GM23338 (cell line): ENCODE data around the gene GRAMD1A.

ENCODE experiments used
- EZH2 ChIP-seq: fragments of 200-600 bp; sonication (generic); IDR thresholded peaks from one replicate; pipeline ENCODE4 v1.8.0; 2017; ENCODE audit warnings: antibody characterized with exemption, mild to moderate bottlenecking, low read depth; ENCODE audit not compliant: unreplicated experiment
- TF ChIP-seq, protein P1 (sequence below), 2 experiments: fragments of 200-600 bp in 1 of 2; sonication (generic) in 1 of 2; conservative IDR thresholded peaks; 2 replicates each; pipeline versions ENCODE4 v1.5.1 to v1.6.1; 2016 to 2017; ENCODE audit warnings: antibody characterized with exemption in 2 of 2, low read depth in 2 of 2, mild to moderate bottlenecking in 2 of 2, moderate library complexity in 1 of 2

DNA sequence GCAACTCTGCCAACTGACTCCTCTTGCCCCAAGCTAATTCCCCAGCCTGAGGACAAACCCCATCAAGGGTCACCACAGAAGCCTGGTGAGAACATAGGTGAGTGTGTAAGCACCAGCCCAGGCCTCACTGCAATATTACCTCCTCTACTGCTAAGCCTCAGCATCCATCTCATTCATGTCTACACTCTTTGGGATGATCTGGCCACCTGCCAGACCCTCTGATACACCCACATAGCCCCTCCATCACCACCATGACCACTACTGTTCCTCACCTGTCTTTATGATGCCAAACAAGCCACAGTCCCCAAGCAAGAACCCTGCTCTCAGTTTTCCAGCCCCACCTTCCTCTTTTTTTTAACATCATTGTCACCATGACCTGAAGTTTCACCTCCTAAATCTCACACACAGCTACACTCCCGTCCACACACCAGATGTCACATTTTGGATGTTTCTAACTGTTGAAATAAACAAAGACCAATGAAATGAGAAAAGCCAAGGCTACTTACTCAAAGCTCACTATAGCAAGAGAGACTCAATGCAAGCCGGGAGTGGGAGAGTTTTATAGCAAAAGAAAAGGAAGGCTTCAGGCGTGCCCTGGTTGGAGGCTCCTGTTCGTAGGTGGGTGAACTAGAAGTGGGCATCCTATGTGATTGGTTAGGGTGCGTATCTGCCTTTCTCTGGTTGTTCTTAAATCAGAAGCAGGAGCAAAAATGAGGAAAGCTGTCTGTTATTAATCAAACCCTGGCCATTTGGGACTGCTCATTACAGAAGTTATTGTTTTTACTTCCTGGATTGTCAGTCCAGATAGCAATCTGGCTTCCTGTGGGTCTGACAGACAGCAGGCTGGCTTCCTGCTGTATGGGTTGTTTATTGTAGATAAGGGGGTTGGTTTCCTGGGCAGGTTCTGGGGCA lies 38.1 kb upstream of the GRAMD1A start:
- TF ChIP-seq EZH2: no peak
- TF ChIP-seq, protein P1, sequence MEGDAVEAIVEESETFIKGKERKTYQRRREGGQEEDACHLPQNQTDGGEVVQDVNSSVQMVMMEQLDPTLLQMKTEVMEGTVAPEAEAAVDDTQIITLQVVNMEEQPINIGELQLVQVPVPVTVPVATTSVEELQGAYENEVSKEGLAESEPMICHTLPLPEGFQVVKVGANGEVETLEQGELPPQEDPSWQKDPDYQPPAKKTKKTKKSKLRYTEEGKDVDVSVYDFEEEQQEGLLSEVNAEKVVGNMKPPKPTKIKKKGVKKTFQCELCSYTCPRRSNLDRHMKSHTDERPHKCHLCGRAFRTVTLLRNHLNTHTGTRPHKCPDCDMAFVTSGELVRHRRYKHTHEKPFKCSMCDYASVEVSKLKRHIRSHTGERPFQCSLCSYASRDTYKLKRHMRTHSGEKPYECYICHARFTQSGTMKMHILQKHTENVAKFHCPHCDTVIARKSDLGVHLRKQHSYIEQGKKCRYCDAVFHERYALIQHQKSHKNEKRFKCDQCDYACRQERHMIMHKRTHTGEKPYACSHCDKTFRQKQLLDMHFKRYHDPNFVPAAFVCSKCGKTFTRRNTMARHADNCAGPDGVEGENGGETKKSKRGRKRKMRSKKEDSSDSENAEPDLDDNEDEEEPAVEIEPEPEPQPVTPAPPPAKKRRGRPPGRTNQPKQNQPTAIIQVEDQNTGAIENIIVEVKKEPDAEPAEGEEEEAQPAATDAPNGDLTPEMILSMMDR (conservative IDR thresholded peaks at IDR 0.05; ENCODE audit: low read depth in 2 of 2): no peak
